Smooth muscle cell of the umbilical artery (primary cell): ENCODE measurements around the gene DPAGT1. TPM values are rescaled to one million over a fixed set of nuclear protein-coding genes. Genes with fewer than 3 reads are reported as not detected.

Experiments used
- total RNA-seq: library from RNA; depleted of rRNA; stranded (reverse); fragments of >200 nt; gene quantifications from 2 replicates; pipeline ENCODE4 v1.2.3, GENCODE V29; 2014

The DPAGT1 gene
- 16.0 and 34.1 TPM in 2 replicates for total RNA-seq

GRCh38 chr11:119101759-119102423, at the start of gene DPAGT1:
Gene DPAGT1, minus strand, starts transcription at chr11:119101853. Its CDS starts 198 bp downstream, at chr11:119101655.

GRCh38 chr11:119149018-119149785, 47.5 kb upstream of the DPAGT1 start, which contains the start of gene ABCG4:
Gene ABCG4, plus strand, starts transcription at chr11:119149052. Its CDS starts 914 bp downstream, at chr11:119149966.

DNA sequence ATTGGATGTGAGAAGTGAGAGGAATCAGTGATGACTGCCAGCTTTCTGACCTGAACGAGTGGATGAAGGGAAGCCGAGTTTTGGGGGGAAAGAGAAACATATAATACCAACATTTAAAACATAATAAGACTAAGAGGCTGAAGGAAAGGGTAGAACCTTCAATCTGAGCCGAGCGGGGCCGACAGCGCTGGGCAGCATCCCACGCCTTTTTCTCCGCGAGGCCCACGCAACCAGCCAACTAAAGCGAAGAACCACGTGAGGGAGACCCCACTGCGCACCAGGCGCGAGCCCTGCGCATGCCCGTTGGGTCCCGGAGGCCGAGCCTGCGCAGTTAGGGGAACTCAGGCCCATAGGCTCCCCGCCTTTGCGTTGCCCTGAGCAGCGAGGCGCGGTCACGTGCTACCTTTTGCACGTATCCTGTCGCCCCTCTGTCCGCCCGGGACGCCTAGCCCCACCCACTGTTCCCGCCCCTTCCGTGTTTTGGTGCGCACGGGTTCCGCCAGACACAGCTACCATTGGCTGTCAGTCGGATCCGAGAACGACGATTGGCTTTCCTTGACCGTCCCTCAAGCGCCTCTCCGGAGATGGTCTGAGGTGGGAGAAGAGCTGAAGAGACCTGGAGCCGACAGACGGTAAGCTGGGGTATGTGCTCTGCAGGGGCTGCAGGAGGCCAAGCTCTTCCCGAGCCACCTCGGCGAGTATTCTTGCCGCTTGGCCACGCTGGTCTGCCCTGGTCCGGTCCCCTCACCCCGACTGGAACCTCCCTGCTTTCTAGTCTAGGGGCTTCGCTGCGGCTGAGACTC, 19.6 kb upstream of the DPAGT1 start, which contains the start of gene HINFP:
TSS of gene HINFP (plus strand) at position 573 of the 803 bp plus-strand sequence. CDS start 5,365 bp downstream, outside the sequence.

GRCh38 chr11:119106564-119107537, 5.2 kb upstream of the DPAGT1 start, which contains the start of gene C2CD2L:
Gene C2CD2L, plus strand, starts transcription at chr11:119107344. Its CDS starts 398 bp downstream, at chr11:119107742.

DNA sequence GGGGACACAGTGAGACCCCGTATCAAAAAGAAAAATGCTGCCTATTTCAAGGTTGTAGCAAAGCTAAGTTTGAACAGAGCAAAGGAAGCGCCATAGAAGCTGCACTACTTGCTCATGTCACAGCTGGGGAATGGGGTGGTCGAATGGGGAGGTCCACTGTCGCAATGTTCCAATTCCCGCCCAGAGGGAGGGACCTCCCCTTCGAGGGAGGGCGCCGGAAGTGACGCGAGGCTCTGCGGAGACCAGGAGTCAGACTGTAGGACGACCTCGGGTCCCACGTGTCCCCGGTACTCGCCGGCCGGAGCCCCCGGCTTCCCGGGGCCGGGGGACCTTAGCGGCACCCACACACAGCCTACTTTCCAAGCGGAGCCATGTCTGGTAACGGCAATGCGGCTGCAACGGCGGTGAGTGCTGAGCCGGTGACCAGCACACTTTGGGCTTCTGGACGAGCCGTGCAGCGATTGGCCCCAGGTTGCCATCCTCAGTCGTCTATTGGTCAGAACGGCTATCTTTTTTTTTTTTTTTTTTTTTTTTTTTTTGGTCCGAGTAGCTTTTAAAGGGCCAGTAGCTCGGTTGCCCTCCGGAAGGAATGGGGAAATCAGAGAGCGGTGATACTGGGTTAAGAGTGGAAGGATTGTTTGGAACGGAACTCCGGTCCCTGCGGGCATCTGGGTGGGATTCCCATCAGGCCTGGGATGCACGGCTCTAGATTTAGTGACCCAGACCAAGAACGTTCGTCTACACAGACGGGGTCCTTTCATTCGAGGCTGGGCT, 16.8 kb downstream of the DPAGT1 start, which contains the start of gene HMBS:
TSS of gene HMBS (plus strand) at position 219 of the 774 bp plus-strand sequence. CDS start at position 372, 153 bp downstream.

GRCh38 chr11:119067371-119068222, 34.1 kb downstream of the DPAGT1 start, which contains the start of gene VPS11:
Gene VPS11, plus strand, starts transcription at chr11:119067818. Its CDS starts 6 bp downstream, at chr11:119067824.

GRCh38 chr11:119057000-119057769, 44.5 kb downstream of the DPAGT1 start, which contains the start of gene HYOU1:
Gene HYOU1, minus strand, starts transcription at chr11:119057205. Its CDS starts 1,045 bp downstream, at chr11:119056160.

Other genes with a start within 250 kb of the DPAGT1 start
- gene CXCR5, start 218.0 kb downstream of the DPAGT1 start, total RNA-seq = not detected in 2 replicates
- 22.9 and 37.4 TPM in 2 replicates for gene BCL9L, start 175.9 kb downstream of the DPAGT1 start, total RNA-seq
- not detected in 2 replicates for gene UPK2, start 145.6 kb downstream of the DPAGT1 start, total RNA-seq
- not detected in 2 replicates for gene FOXR1, start 130.1 kb downstream of the DPAGT1 start, total RNA-seq
- 22.1 and 30.6 TPM in 2 replicates for gene CENATAC, start 103.7 kb downstream of the DPAGT1 start, total RNA-seq
- 921 and 1,482 TPM in 2 replicates for gene RPS25, start 83.5 kb downstream of the DPAGT1 start, total RNA-seq
- gene TRAPPC4, start 83.1 kb downstream of the DPAGT1 start, total RNA-seq = 105 and 115 TPM in 2 replicates
- gene SLC37A4, start 71.0 kb downstream of the DPAGT1 start, total RNA-seq = 13.7 and 13.9 TPM in 2 replicates
- 282 and 311 TPM in 2 replicates for gene HYOU1, start 44.6 kb downstream of the DPAGT1 start, total RNA-seq
- 21.5 and 23.5 TPM in 2 replicates for gene VPS11, start 34.0 kb downstream of the DPAGT1 start, total RNA-seq
- 16.0 and 16.9 TPM in 2 replicates for gene HMBS, start 17.0 kb downstream of the DPAGT1 start, total RNA-seq
- 5.0 and 5.5 TPM in 2 replicates for gene C2CD2L, start 5.5 kb upstream of the DPAGT1 start, total RNA-seq
- 13.7 and 16.1 TPM in 2 replicates for gene HINFP, start 19.7 kb upstream of the DPAGT1 start, total RNA-seq
- gene ABCG4, start 47.2 kb upstream of the DPAGT1 start, total RNA-seq = under 0.01 and 0.32 TPM in 2 replicates
- 12.9 and 14.0 TPM in 2 replicates for gene NLRX1, start 66.9 kb upstream of the DPAGT1 start, total RNA-seq
- gene NHERF4, start 83.6 kb upstream of the DPAGT1 start, total RNA-seq = not detected in 2 replicates
- 12.2 and 25.3 TPM in 2 replicates for gene CBL, start 104.5 kb upstream of the DPAGT1 start, total RNA-seq
- gene MCAM, start 215.3 kb upstream of the DPAGT1 start, total RNA-seq = 108 and 256 TPM in 2 replicates
- 5.6 and 13.2 TPM in 2 replicates for gene RNF26, start 232.7 kb upstream of the DPAGT1 start, total RNA-seq
- gene C1QTNF5, start 239.0 kb upstream of the DPAGT1 start, total RNA-seq = 9.3 and 18.4 TPM in 2 replicates
- gene MFRP, start 244.9 kb upstream of the DPAGT1 start, total RNA-seq = not detected in 2 replicates